Kidney epithelial cell (primary cell): ENCODE measurements around the gene TEX14. TPM values are rescaled to one million over a fixed set of nuclear protein-coding genes. Genes with fewer than 3 reads are reported as not detected.

ENCODE experiments used
- DNase-seq: peaks from one replicate; pipeline ENCODE4 v3.0.0-alpha.2; 2010; ENCODE audit warnings: low read depth
- H3K27me3 ChIP-seq: 2 replicates; pipeline ENCODE4 v1.6.0; 2011; ENCODE audit warnings: low read length; ENCODE audit not compliant: control insufficient read depth, insufficient read depth
- H3K36me3 ChIP-seq: 2 replicates; pipeline ENCODE4 v1.5.1; 2011; ENCODE audit warnings: low read length; ENCODE audit not compliant: control insufficient read depth, insufficient read depth
- H3K4me3 ChIP-seq: 2 replicates; pipeline ENCODE4 v1.5.1; 2011; ENCODE audit warnings: low read depth, mild to moderate bottlenecking, control low read depth, low read length
- total RNA-seq: library from RNA; depleted of rRNA; stranded (reverse); fragments of >200 nt; gene quantifications from 2 replicates; pipeline ENCODE4 v1.2.3, GENCODE V29; 2015
- TF ChIP-seq, protein P1 (sequence below): IDR thresholded peaks from 2 replicates; pipeline ENCODE4 v1.5.1; 2011; ENCODE audit warnings: mild to moderate bottlenecking, moderate library complexity, low read length, control low read depth, inconsistent platforms; ENCODE audit not compliant: insufficient read depth, poor library complexity, severe bottlenecking

Gene TEX14
- total RNA-seq, 1 donor from 2014 or later = 0.04 TPM

DNA sequence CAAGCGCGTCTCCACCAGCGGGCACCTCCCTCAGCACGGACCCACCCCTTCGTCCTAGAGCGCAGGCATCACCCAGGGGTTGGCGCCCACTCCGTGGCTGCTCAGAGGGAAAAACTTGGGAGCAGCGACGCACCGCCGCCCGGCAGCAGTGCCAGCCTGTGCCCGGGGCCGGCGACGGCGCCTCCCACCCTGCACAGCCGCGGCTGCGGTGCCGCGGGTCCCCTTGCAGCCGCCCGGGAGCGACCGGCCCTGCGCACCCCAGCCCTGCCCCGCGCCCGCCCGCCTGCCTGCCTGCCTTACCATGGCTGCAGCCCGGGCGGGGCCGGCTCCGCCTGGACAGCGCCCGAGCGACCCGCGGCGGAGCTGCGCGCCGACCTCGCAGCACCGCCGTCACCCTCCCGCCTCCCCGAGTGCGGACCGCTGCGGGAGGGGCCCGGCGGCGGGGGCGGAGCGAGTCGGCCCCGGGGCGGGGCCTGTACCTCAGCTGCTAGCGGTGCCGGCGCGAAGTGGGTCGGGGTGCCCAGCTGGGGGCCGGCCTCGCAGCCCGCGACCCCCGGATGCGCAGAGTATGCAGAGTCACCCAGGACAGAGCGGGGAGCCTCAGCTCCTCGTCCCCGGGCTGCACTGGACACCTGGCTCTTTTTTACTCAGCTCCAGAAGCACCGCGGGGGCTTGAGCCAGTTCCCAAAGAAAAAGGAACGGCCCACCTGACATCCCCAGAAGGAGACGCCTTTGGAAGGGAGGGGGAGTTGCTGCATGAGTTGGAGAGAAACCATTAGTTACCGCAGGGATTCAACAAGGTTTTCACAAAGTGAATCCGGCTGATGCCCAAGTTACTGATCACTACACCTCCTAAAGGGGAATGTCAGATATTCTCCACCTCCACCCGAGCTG is 159.9 kb downstream of the TEX14 start:
- no peak for DNase-seq
- H3K36me3 ChIP-seq = no peaks in the 10 kb centered on the region
- TF ChIP-seq, protein P1, sequence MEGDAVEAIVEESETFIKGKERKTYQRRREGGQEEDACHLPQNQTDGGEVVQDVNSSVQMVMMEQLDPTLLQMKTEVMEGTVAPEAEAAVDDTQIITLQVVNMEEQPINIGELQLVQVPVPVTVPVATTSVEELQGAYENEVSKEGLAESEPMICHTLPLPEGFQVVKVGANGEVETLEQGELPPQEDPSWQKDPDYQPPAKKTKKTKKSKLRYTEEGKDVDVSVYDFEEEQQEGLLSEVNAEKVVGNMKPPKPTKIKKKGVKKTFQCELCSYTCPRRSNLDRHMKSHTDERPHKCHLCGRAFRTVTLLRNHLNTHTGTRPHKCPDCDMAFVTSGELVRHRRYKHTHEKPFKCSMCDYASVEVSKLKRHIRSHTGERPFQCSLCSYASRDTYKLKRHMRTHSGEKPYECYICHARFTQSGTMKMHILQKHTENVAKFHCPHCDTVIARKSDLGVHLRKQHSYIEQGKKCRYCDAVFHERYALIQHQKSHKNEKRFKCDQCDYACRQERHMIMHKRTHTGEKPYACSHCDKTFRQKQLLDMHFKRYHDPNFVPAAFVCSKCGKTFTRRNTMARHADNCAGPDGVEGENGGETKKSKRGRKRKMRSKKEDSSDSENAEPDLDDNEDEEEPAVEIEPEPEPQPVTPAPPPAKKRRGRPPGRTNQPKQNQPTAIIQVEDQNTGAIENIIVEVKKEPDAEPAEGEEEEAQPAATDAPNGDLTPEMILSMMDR = no peak
- H3K4me3 ChIP-seq = peak overlapping the region; percentile 44
- H3K27me3 ChIP-seq = peaks cover 17% of the 10 kb centered on the region

DNA sequence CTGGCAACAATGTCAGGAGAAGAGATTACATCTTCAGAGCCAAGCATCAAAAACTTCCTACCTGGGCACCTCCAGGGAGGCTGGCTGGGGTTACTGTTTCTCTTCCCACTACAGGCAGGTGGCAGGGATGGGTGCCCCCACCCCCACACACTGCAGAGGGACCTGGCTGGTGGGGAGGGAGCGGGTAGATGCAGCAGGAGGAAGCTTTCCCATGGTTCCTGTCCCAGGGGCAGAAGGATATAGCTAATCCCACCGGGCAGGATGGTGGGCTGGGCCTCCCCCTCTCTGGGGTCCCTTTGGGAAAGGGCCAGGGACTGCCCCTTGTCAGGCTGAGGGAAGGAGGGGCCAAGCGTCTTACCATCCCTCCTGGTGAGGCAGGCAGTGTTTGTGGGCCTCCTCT is 160.7 kb downstream of the TEX14 start:
- no peak for DNase-seq
- Histone ChIP-seq H3K4me3 (peak overlapping the region; percentile 44), H3K27me3 (peaks cover 17% of the 10 kb centered on the region), H3K36me3 (no peaks in the 10 kb centered on the region)
- TF ChIP-seq, protein P1 = no peak

DNA sequence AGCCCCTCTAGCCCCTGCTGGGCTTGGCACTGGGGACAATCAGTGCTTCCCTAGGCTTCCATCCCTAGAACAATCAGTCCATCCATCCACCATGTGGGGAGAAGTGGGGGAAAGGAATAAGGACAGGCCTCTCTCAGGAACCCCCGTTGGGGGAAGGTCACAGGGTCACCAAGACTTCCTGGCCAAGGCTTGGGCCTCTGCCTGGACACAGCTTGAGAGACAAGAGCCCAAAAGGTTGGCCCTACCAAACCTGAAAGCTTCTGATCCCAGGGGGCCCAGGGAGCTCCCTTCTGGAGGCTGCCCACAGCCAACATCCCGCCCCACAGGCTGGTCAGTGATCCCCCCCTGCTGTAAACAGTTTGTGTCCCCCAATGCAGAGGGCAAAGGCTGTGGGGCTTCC is 161.2 kb downstream of the TEX14 start:
- Histone ChIP-seq H3K27me3 (peaks cover 17% of the 10 kb centered on the region), H3K4me3 (no peak overlapping the region), H3K36me3 (no peaks in the 10 kb centered on the region)
- TF ChIP-seq, protein P1 = no peak
- DNase-seq = no peak

DNA sequence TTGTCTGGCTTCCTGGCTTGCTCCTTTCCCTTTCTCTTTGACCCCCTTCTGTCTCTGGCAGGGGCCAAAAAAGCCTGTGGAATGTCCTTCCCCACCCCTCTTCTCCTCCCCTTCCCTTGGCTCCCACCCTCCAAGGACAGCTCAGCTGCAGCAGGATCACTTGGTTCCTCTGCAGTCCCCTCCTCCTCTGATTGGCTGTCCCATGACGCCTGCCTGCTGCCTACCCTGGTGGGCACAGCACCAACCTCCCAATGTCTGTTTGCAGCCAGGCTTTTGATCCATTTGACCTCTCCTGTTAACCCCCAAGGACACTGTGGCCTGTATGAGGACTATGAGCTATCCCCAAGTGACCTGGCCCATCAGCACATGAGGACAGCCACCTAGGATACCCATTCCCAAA is 162.6 kb downstream of the TEX14 start:
- Histone ChIP-seq H3K27me3 (peaks cover 17% of the 10 kb centered on the region), H3K4me3 (no peak overlapping the region)

DNA sequence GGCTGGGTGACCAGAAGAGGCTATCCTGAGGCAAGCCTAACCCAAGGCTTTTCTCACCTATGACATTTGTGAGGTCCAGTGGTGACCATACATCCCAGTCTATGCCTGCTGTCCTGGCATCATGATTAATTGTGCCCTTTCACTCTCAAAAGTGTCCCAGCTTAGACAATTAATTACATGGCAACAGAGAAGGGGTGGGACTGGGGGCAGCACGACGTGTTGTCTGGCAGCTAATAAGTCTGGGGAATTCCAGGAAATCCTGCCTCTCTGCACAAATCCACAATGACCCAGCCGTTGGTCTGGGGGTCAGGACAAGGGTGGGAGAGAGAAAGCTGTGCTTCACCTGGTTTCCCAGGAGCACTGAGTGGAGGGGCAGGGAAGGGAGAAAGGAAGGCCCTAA is 163.4 kb downstream of the TEX14 start:
- Histone ChIP-seq H3K36me3 (no peaks in the 10 kb centered on the region), H3K27me3 (peaks cover 17% of the 10 kb centered on the region), H3K4me3 (no peak overlapping the region)
- no peak for DNase-seq
- TF ChIP-seq, protein P1 = no peak

More for the DNA sequence above, 162.6 kb downstream of the TEX14 start:
- TF ChIP-seq, protein P1 = no peak
- no peak for DNase-seq
- H3K36me3 ChIP-seq = no peaks in the 10 kb centered on the region
